Fibroblast of pulmonary artery (primary cell): ENCODE data around the gene IRGC.

Experiments used
- DNase-seq: peaks from one replicate; pipeline ENCODE4 v3.0.0-alpha.2; 2010; ENCODE audit warnings: low read depth
- H3K4me3 ChIP-seq: replicated peaks from 2 replicates; pipeline ENCODE4 v1.5.1; 2011; ENCODE audit warnings: low read depth, mild to moderate bottlenecking, control low read depth, low read length, moderate library complexity
- CTCF ChIP-seq: IDR thresholded peaks from 2 replicates; pipeline ENCODE4 v1.5.1; 2011; ENCODE audit warnings: mild to moderate bottlenecking, control low read depth, low read length, inconsistent platforms; ENCODE audit errors: missing control alignments

Gene IRGC

GRCh38 chr19:43690890-43691289 lies 25.0 kb upstream of the IRGC start:
- TF ChIP-seq CTCF: no peak
- no peak for DNase-seq

GRCh38 chr19:43691755-43692154 lies 24.1 kb upstream of the IRGC start:
- no peak overlapping the region for H3K4me3 ChIP-seq
- no peak for TF ChIP-seq CTCF

More at GRCh38 chr19:43690890-43691289, 25.0 kb upstream of the IRGC start:
- H3K4me3 ChIP-seq: no peak overlapping the region

GRCh38 chr19:43692385-43692784 lies 23.5 kb upstream of the IRGC start:
- H3K4me3 ChIP-seq: no peak overlapping the region
- no peak for TF ChIP-seq CTCF
- DNase-seq: no peak

More at GRCh38 chr19:43691755-43692154, 24.1 kb upstream of the IRGC start:
- DNase-seq: no peak

- TF ChIP-seq CTCF: no peak
- no peak for DNase-seq
- H3K4me3 ChIP-seq: no peak overlapping the region
These were observed 23.0 kb upstream of the IRGC start for GRCh38 chr19:43692877-43693276.

- no peak for DNase-seq
- no peak for TF ChIP-seq CTCF
- H3K4me3 ChIP-seq: no peak overlapping the region
These were observed 21.3 kb upstream of the IRGC start for GRCh38 chr19:43694553-43694952.

- H3K4me3 ChIP-seq: no peak overlapping the region
- DNase-seq: no peak
- no peak for TF ChIP-seq CTCF
These were observed 19.7 kb upstream of the IRGC start for GRCh38 chr19:43695985-43696704.

GRCh38 chr19:43697295-43697694 lies 18.6 kb upstream of the IRGC start:
- DNase-seq: no peak
- H3K4me3 ChIP-seq: no peak overlapping the region
- no peak for TF ChIP-seq CTCF
